SK-N-SH (cell line): ENCODE results near the gene ROR2. TPM values are rescaled to one million over a fixed set of nuclear protein-coding genes. Genes with fewer than 3 reads are reported as not detected.

Experiments used
- CTCF ChIA-PET: fragments of 300-600, 350-600 bp; formaldehyde crosslinking; extraction: SDS; loops from one replicate; lab custom pipeline; 2021; lab: Yijun Ruan, JAX
- POLR2A ChIA-PET: fragments of 350-600 bp; sonication (Branson Sonifier 250); formaldehyde crosslinking; extraction: SDS; loops from one replicate; lab custom pipeline; 2020; ENCODE audit warnings: antibody characterized with exemption, inconsistent platforms; lab: Yijun Ruan, JAX
- DNase-seq: peaks from one replicate; pipeline ENCODE4 v3.0.0; 2012
- H2AFZ ChIP-seq: fragments of 200-600 bp; sonication (generic); 2 replicates; pipeline ENCODE4 v1.8.1; 2016; ENCODE audit warnings: antibody characterized with exemption, mild to moderate bottlenecking, low read depth
- H3F3A ChIP-seq: fragments of 200-600 bp; sonication (generic); replicated peaks from 2 replicates; pipeline ENCODE3; 2016; ENCODE audit warnings: antibody characterized with exemption, mild to moderate bottlenecking; ENCODE audit not compliant: insufficient read depth
- H3K27ac ChIP-seq, 2 experiments: fragments of 200-500 bp in 1 of 2; fragments of 200-600 bp in 1 of 2; sonication (Bioruptor generic) in 1 of 2; sonication (generic), shearing (Covaris generic) in 1 of 2; 2 replicates each; pipeline versions ENCODE4 v1.5.1 to v1.6.1; 2014 to 2016; ENCODE audit warnings: low read depth in 2 of 2, inconsistent platforms in 1 of 2, low read length in 1 of 2, mild to moderate bottlenecking in 1 of 2, mixed read lengths in 1 of 2
- H3K27me3 ChIP-seq: fragments of 200-600 bp; sonication (generic), shearing (Covaris generic); 2 replicates; pipeline ENCODE4 v1.6.1; 2016; ENCODE audit warnings: mixed run types; ENCODE audit not compliant: insufficient read depth
- H3K36me3 ChIP-seq, 2 experiments: fragments of 200-500 bp in 1 of 2; fragments of 200-600 bp in 1 of 2; sonication (Bioruptor generic) in 1 of 2; sonication (generic) in 1 of 2; replicated peaks in 1 of 2; 2 replicates each; pipeline versions ENCODE3 to v1.5.1; 2014 to 2016; ENCODE audit warnings: low read length in 1 of 2, mild to moderate bottlenecking in 1 of 2; ENCODE audit not compliant: insufficient read depth in 2 of 2, control insufficient read depth in 1 of 2
- H3K4me1 ChIP-seq, 2 experiments: fragments of 200-500 bp in 1 of 2; fragments of 200-600 bp in 1 of 2; sonication (Bioruptor generic) in 1 of 2; sonication (generic), shearing (Covaris generic) in 1 of 2; 2 replicates each; pipeline versions ENCODE4 v1.5.1 to v1.6.1; 2014 to 2016; ENCODE audit warnings: low read depth in 1 of 2, low read length in 1 of 2, mixed run types in 1 of 2; ENCODE audit not compliant: insufficient read depth in 2 of 2, control insufficient read depth in 1 of 2
- H3K4me2 ChIP-seq: fragments of 200-600 bp; sonication (generic), shearing (Covaris generic); 2 replicates; pipeline ENCODE4 v1.6.1; 2017; ENCODE audit warnings: mixed run types
- H3K4me3 ChIP-seq, 2 experiments: fragments of 200-500 bp in 1 of 2; fragments of 200-600 bp in 1 of 2; sonication (Bioruptor generic) in 1 of 2; sonication (generic), shearing (Covaris generic) in 1 of 2; 2 replicates each; pipeline versions ENCODE4 v1.5.1 to v1.8.1; 2014 to 2016; ENCODE audit warnings: low read depth in 2 of 2, inconsistent platforms in 1 of 2, low read length in 1 of 2, mild to moderate bottlenecking in 1 of 2, mixed read lengths in 1 of 2, moderate library complexity in 1 of 2
- H3K79me2 ChIP-seq: fragments of 200-600 bp; sonication (generic); 2 replicates; pipeline ENCODE4 v1.8.1; 2017; ENCODE audit warnings: mild to moderate bottlenecking; ENCODE audit not compliant: insufficient read depth
- H3K9ac ChIP-seq: fragments of 200-600 bp; sonication (generic); 2 replicates; pipeline ENCODE4 v1.6.1; 2017; ENCODE audit warnings: mixed run types
- H3K9me2 ChIP-seq: fragments of 200-600 bp; sonication (generic); 2 replicates; pipeline ENCODE4 v1.6.1; 2017; ENCODE audit warnings: mixed run types
- H3K9me3 ChIP-seq: fragments of 200-600 bp; sonication (generic); 2 replicates; pipeline ENCODE4 v1.6.1; 2017; ENCODE audit warnings: mixed run types, mild to moderate bottlenecking, moderate library complexity
- H4K20me1 ChIP-seq: fragments of 200-600 bp; sonication (generic); 2 replicates; pipeline ENCODE4 v1.6.1; 2017; ENCODE audit warnings: mild to moderate bottlenecking, mixed run types; ENCODE audit not compliant: insufficient read depth
- CTCF ChIP-seq: fragments of 200-600 bp; sonication (generic); IDR thresholded peaks from 2 replicates; pipeline ENCODE4 v1.6.1; 2017; ENCODE audit warnings: antibody characterized with exemption, mild to moderate bottlenecking, moderate library complexity
- EP300 ChIP-seq, 2 experiments: IDR thresholded peaks; 2 replicates each; pipeline versions ENCODE4 v1.4.0 to v1.6.1; 2012; ENCODE audit warnings: borderline replicate concordance in 1 of 2, low read depth in 1 of 2, low read length in 1 of 2
- EZH2phosphoT487 ChIP-seq: fragments of 200-600 bp; sonication (generic); IDR thresholded peaks from 2 replicates; pipeline ENCODE4 v1.6.1; 2017; ENCODE audit warnings: low read depth, mixed run types, mild to moderate bottlenecking, antibody characterized with exemption, moderate library complexity, borderline replicate concordance
- FOXJ3 ChIP-seq: sonication (generic); formaldehyde crosslinking; IDR thresholded peaks from 2 replicates; pipeline ENCODE4 v1.5.1; 2020; ENCODE audit warnings: mild to moderate bottlenecking, missing genetic modification reagents
- GATA2 ChIP-seq: sonication (generic); formaldehyde crosslinking; IDR thresholded peaks from 2 replicates; pipeline ENCODE4 v1.5.0; 2020; ENCODE audit warnings: mild to moderate bottlenecking, missing genetic modification reagents
- MAX ChIP-seq: IDR thresholded peaks from 2 replicates; pipeline ENCODE4 v1.4.0; 2012; ENCODE audit warnings: low read depth
- NRF1 ChIP-seq: IDR thresholded peaks from 2 replicates; pipeline ENCODE4 v1.6.1; 2012; ENCODE audit warnings: low read depth, mild to moderate bottlenecking, low read length
- RAD21 ChIP-seq: IDR thresholded peaks from 2 replicates; pipeline ENCODE4 v1.6.1; 2012; ENCODE audit warnings: mild to moderate bottlenecking, low read length
- RFX5 ChIP-seq: IDR thresholded peaks from 2 replicates; pipeline ENCODE4 v1.6.1; 2012; ENCODE audit warnings: mild to moderate bottlenecking, improper control_type of control experiment, low read length
- SIN3A ChIP-seq: IDR thresholded peaks from 2 replicates; pipeline ENCODE4 v1.6.1; 2012; ENCODE audit warnings: low read depth, mild to moderate bottlenecking, low read length, moderate library complexity, borderline replicate concordance
- TAF1 ChIP-seq: IDR thresholded peaks from 2 replicates; pipeline ENCODE4 v1.6.1; 2012; ENCODE audit warnings: low read depth, mild to moderate bottlenecking, low read length, moderate library complexity, borderline replicate concordance
- TCF12 ChIP-seq: IDR thresholded peaks from 2 replicates; pipeline ENCODE4 v1.4.0; 2012
- TEAD4 ChIP-seq: IDR thresholded peaks from 2 replicates; pipeline ENCODE4 v1.4.0; 2012; ENCODE audit warnings: mild to moderate bottlenecking, borderline replicate concordance; ENCODE audit not compliant: insufficient read depth
- YY1 ChIP-seq: IDR thresholded peaks from 2 replicates; pipeline ENCODE4 v1.4.0; 2012; ENCODE audit warnings: low read depth, mild to moderate bottlenecking
- WGBS: methylation state at CpG from one replicate; pipeline ENCODE4 v1.1.6; 2017; ENCODE audit warnings: low lambda C conversion rate; 5-methylcytosine and 5-hydroxymethylcytosine counted together
- polyA plus RNA-seq, 3 experiments: library from polyadenylated mRNA; depleted of rRNA; stranded (reverse); fragments of >200 nt; gene quantifications; 2 replicates each; pipeline ENCODE4 v1.2.3, GENCODE V29; 2012

ROR2 gene
- polyA plus RNA-seq, 1 of the 3 experiments (the other 2 are of a cell fraction) = 0.43 TPM

- Histone ChIP-seq H3F3A (no peaks in the 10 kb centered on the region), H3K4me3 (no peak overlapping the region), H3K27ac (no peak overlapping the region), H3K9me2 (no peaks in the 10 kb centered on the region), H3K27me3 (no peaks in the 10 kb centered on the region), H3K9me3 (no peaks in the 10 kb centered on the region), H2AFZ (no peak overlapping the region), H3K36me3 (no peaks in the 10 kb centered on the region), H3K9ac (no peak overlapping the region), H3K4me2 (no peak overlapping the region), H3K79me2 (no peaks in the 10 kb centered on the region), H3K4me1 (peaks cover 0 to 9% of the 10 kb centered on the region in 2 experiments; a peak in 3 of 4 replicates), H4K20me1 (no peaks in the 10 kb centered on the region)
- POLR2A ChIA-PET = no interaction called here
- no peak for DNase-seq
- CTCF ChIA-PET = interaction anchor here (0.9 to 3.0 kb wide), 3 partner anchors 10 to 52 kb away, joined by 3 to 16 read pairs (median 3); no protein-coding TSS in a partner anchor
- WGBS = 83% methylated on average over 4 of the region's 4 CpGs
- TF ChIP-seq GATA2 (CRISPR knock-in tag) (no peak), RAD21 (no peak)
Measured at GRCh38 chr9:91716239-91716638, 233.8 kb downstream of the ROR2 start.

GRCh38 chr9:91714874-91715615, 235.0 kb downstream of the ROR2 start:
- H3F3A ChIP-seq = no peaks in the 10 kb centered on the region
- no peak overlapping the region for H3K4me2 ChIP-seq
- no peak overlapping the region for H3K9ac ChIP-seq
- no peak overlapping the region for H3K27ac ChIP-seq
- WGBS = 75% methylated on average over 13 of the region's 14 CpGs
- H4K20me1 ChIP-seq = no peaks in the 10 kb centered on the region
- H3K79me2 ChIP-seq = no peaks in the 10 kb centered on the region
- H3K9me2 ChIP-seq = no peaks in the 10 kb centered on the region
- no peak overlapping the region for H2AFZ ChIP-seq
- TF ChIP-seq MAX (no peak), EZH2phosphoT487 (no peak), TEAD4 (no peak), RFX5 (no peak), YY1 (no peak), TCF12 (no peak), SIN3A (no peak), CTCF (no peak), RAD21 (no peak), FOXJ3 (CRISPR knock-in tag) (no peak), TAF1 (no peak), NRF1 (no peak), EP300 (IDR thresholded peaks at IDR 0.05; ENCODE audit: borderline replicate concordance in 1 of 2, low read depth in 1 of 2, low read length in 1 of 2) (no peak)
- H3K9me3 ChIP-seq = no peaks in the 10 kb centered on the region
- no peaks in the 10 kb centered on the region for H3K36me3 ChIP-seq
- H3K4me1 ChIP-seq = peaks cover 0 to 9% of the 10 kb centered on the region in 2 experiments; a peak in 3 of 4 replicates
- POLR2A ChIA-PET = no interaction called here
- no peak overlapping the region for H3K4me3 ChIP-seq
- H3K27me3 ChIP-seq = no peaks in the 10 kb centered on the region
- CTCF ChIA-PET = interaction anchor here (0.7 to 3.0 kb wide), 4 partner anchors 12 to 800 kb away, joined by 3 to 16 read pairs (median 3); no protein-coding TSS in a partner anchor
- no peak for DNase-seq
